Endothelial cell of umbilical vein (primary cell): Measurements from ENCODE around the gene SUMF1. TPM values are rescaled to one million over a fixed set of nuclear protein-coding genes. Genes with fewer than 3 reads are reported as not detected.
A peak's percentile ranks its signal among the peaks of the same experiment; 100 is the strongest.

ENCODE experiments used
- BruUV-seq: library from RNA; stranded (reverse); fragments of 400-500 nt; replicated peaks from 2 replicates; lab custom pipeline; 2021; lab: Mats Ljungman, UMichigan
- CTCF ChIA-PET: fragments of 300-600, 350-600 bp; sonication (Branson Sonifier 250); formaldehyde crosslinking; loops from one replicate; lab custom pipeline; 2021; ENCODE audit warnings: antibody characterized with exemption, inconsistent platforms; lab: Charles Lee
- POLR2A ChIA-PET: fragments of 300-600, 350-600 bp; sonication (Branson Sonifier 250); formaldehyde crosslinking; loops from one replicate; lab custom pipeline; 2021; ENCODE audit warnings: antibody characterized with exemption, inconsistent platforms; lab: Charles Lee
- DNase-seq: peaks from one replicate; pipeline ENCODE4 v3.0.0-alpha.2; 2011; ENCODE audit warnings: low read depth, low spot score
- FAIRE-seq: peaks from 2 replicates; lab custom pipeline; 2011; peaks lifted over from hg19 to GRCh38; lab: Jason Lieb, UNC
- H2AFZ ChIP-seq: 2 replicates; pipeline ENCODE4 v1.6.0; 2012; ENCODE audit warnings: low read depth, low read length, control low read depth, inconsistent platforms
- H3K27ac ChIP-seq: 2 replicates; pipeline ENCODE4 v1.5.1; 2011; ENCODE audit warnings: low read depth, mild to moderate bottlenecking, control low read depth, low read length, moderate library complexity; ENCODE audit not compliant: insufficient read depth
- H3K27me3 ChIP-seq, 2 experiments: 2 replicates each; pipeline versions ENCODE4 v1.6.0 to v1.6.1; 2011; ENCODE audit warnings: low read length in 2 of 2, mixed read lengths in 1 of 2; ENCODE audit not compliant: control insufficient read depth in 2 of 2, insufficient read depth in 2 of 2
- H3K36me3 ChIP-seq, 2 experiments: 2 replicates in 1 of 2; 3 replicates in 1 of 2; pipeline ENCODE4 v1.5.1; 2011; ENCODE audit warnings: low read length in 2 of 2, mild to moderate bottlenecking in 1 of 2, moderate library complexity in 1 of 2; ENCODE audit not compliant: control insufficient read depth in 2 of 2, insufficient read depth in 2 of 2; ENCODE audit errors: extremely low read depth in 1 of 2
- H3K4me1 ChIP-seq: 3 replicates; pipeline ENCODE4 v1.5.1; 2011; ENCODE audit warnings: mild to moderate bottlenecking, low read length; ENCODE audit not compliant: control insufficient read depth, insufficient read depth; ENCODE audit errors: extremely low read depth
- H3K4me2 ChIP-seq: 2 replicates; pipeline ENCODE4 v1.6.1; 2011; ENCODE audit warnings: low read length, control low read depth, mixed read lengths; ENCODE audit not compliant: insufficient read depth
- H3K4me3 ChIP-seq, 3 experiments: fragments of 200-600 bp in 1 of 3; sonication (generic), shearing (Covaris generic) in 1 of 3; replicated peaks in 1 of 3; 2 replicates each; pipeline ENCODE4 v1.5.1; 2011 to 2016; ENCODE audit warnings: control low read depth in 3 of 3, low read length in 3 of 3, mild to moderate bottlenecking in 2 of 3, inconsistent platforms in 1 of 3, low read depth in 1 of 3, moderate library complexity in 1 of 3; ENCODE audit not compliant: insufficient read depth in 1 of 3
- H3K79me2 ChIP-seq: 2 replicates; pipeline ENCODE4 v1.6.0; 2012; ENCODE audit warnings: low read length, inconsistent platforms; ENCODE audit not compliant: control insufficient read depth, insufficient read depth
- H3K9ac ChIP-seq: replicated peaks from 2 replicates; pipeline ENCODE3; 2011; ENCODE audit warnings: low read length, control low read depth; ENCODE audit not compliant: insufficient read depth; ENCODE audit errors: extremely low read depth
- H3K9me1 ChIP-seq: replicated peaks from 3 replicates; pipeline ENCODE4 v1.6.0; 2011; ENCODE audit warnings: mild to moderate bottlenecking, low read length; ENCODE audit not compliant: control insufficient read depth, insufficient read depth; ENCODE audit errors: extremely low read depth
- H3K9me3 ChIP-seq: replicated peaks from 2 replicates; pipeline ENCODE4 v1.5.1; 2012; ENCODE audit warnings: low read length, inconsistent platforms; ENCODE audit not compliant: control insufficient read depth, insufficient read depth
- H4K20me1 ChIP-seq: replicated peaks from 2 replicates; pipeline ENCODE3; 2011; ENCODE audit warnings: mild to moderate bottlenecking, low read length; ENCODE audit not compliant: control insufficient read depth, insufficient read depth; ENCODE audit errors: extremely low read depth
- EZH2 ChIP-seq: IDR thresholded peaks from 2 replicates; pipeline ENCODE4 v1.6.1; 2012; ENCODE audit warnings: borderline replicate concordance, low read depth, mild to moderate bottlenecking, moderate library complexity, low read length, inconsistent platforms; ENCODE audit not compliant: severe bottlenecking
- FOS ChIP-seq: IDR thresholded peaks from 2 replicates; pipeline ENCODE4 v1.6.1; 2011; ENCODE audit warnings: mild to moderate bottlenecking, low read length, moderate library complexity, borderline replicate concordance; ENCODE audit not compliant: insufficient read depth
- GATA2 ChIP-seq: IDR thresholded peaks from 2 replicates; pipeline ENCODE4 v1.7.0; 2011; ENCODE audit warnings: low read depth, mild to moderate bottlenecking, moderate library complexity, mixed read lengths, low read length; ENCODE audit not compliant: insufficient read length, insufficient read depth
- JUN ChIP-seq: IDR thresholded peaks from 2 replicates; pipeline ENCODE4 v1.6.1; 2011; ENCODE audit warnings: borderline replicate concordance, low read depth; ENCODE audit not compliant: insufficient read length, insufficient read depth
- MYC ChIP-seq: IDR thresholded peaks from one replicate; pipeline ENCODE4 v1.6.1; 2011; ENCODE audit warnings: mild to moderate bottlenecking, low read depth, low read length
- POLR2A ChIP-seq: IDR thresholded peaks from 2 replicates; pipeline ENCODE4 v1.6.1; 2012; ENCODE audit warnings: low read depth, mild to moderate bottlenecking, control low read depth, low read length
- POLR2AphosphoS5 ChIP-seq: IDR thresholded peaks from 2 replicates; pipeline ENCODE4 v1.6.1; 2012; ENCODE audit warnings: low read depth, mild to moderate bottlenecking, control low read depth, low read length, moderate library complexity; ENCODE audit not compliant: insufficient read depth
- dilution Hi-C: fragments of 300-500 bp; cut with MboI; formaldehyde crosslinking; loops from one replicate; pipeline ENCODE4 v1.15.0; 2019; ENCODE audit warnings: low sequenced_read_pairs; ENCODE audit not compliant: extremely low pct_ligation_motif_present
- intact Hi-C: fragments of 100-400 bp; cut with micrococcal nuclease; formaldehyde crosslinking; loops from one replicate; pipeline ENCODE4 v1.10.0; 2022
- polyA plus RNA-seq, 4 experiments: library from polyadenylated mRNA; depleted of rRNA in 3 of 4; stranded (reverse) in 3 of 4; unstranded in 1 of 4; fragments of >200 nt; gene quantifications; 2 replicates each; pipeline versions ENCODE4 v1.2.1 to v1.2.3, GENCODE V29; 2011 to 2012; ENCODE audit warnings: missing spikeins in 1 of 4
- total RNA-seq: library from RNA; stranded (reverse); gene quantifications from 2 replicates; pipeline ENCODE4 v1.2.3, GENCODE V29; 2021
- TF ChIP-seq, protein P1 (sequence below): IDR thresholded peaks from 2 replicates; pipeline ENCODE4 v1.6.1; 2011; ENCODE audit not compliant: insufficient read depth, insufficient read length
- TF ChIP-seq, protein P2 (sequence below), 2 donors: IDR thresholded peaks; 1 replicate in 1 of 2; 2 replicates in 1 of 2; pipeline ENCODE4 v1.5.1; 2011; ENCODE audit warnings: low read length in 2 of 2, mild to moderate bottlenecking in 2 of 2, moderate library complexity in 2 of 2, control low read depth in 1 of 2, inconsistent platforms in 1 of 2, low read depth in 1 of 2; ENCODE audit not compliant: insufficient read depth in 1 of 2; ENCODE audit errors: extremely low read depth in 1 of 2

Gene SUMF1
- total and polyA plus RNA-seq, 2 donors (not counting 3 experiments of a cell fraction or from before 2014, with no cell fraction given), result 31.5 to 46.8 TPM

DNA sequence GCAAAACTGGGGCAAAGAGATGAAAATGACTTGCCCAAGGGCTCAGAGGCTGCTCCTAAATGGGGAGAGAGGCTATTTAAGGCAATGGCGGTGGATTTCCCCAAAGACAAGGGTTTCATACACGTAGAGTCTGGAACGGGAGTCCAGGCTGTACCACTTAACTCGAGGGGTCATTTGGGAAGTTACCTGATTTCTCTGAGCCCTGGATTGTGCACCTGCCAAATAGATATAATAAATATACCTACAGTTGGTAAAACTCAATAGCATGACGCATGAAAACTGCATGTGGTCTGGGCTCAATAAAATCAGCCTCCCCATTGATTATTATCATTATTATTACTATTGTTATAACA is 24.8 kb upstream of the SUMF1 start:
- Histone ChIP-seq H3K79me2 (no peaks in the 10 kb centered on the region), H3K9me1 (no peaks in the 10 kb centered on the region), H3K9me3 (no peaks in the 10 kb centered on the region), H2AFZ (no peak overlapping the region), H3K4me1 (peaks cover 24% of the 10 kb centered on the region), H3K4me2 (peak overlapping the region; percentile 95), H3K27me3 (peaks cover 0 to 2% of the 10 kb centered on the region in 2 experiments), H3K27ac (no peak overlapping the region), H4K20me1 (no peaks in the 10 kb centered on the region), H3K36me3 (no peaks in the 10 kb centered on the region), H3K4me3 (peak overlapping the region in 2 of 3 experiments; percentile 75 to 88), H3K9ac (no peak overlapping the region)
- TF ChIP-seq JUN (no peak), MYC (no peak), POLR2A (no peak), POLR2AphosphoS5 (no peak)
- TF ChIP-seq, protein P1, sequence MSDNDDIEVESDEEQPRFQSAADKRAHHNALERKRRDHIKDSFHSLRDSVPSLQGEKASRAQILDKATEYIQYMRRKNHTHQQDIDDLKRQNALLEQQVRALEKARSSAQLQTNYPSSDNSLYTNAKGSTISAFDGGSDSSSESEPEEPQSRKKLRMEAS, result no peak
- POLR2A ChIA-PET, result interaction anchor here (0.6 to 2.7 kb wide), 5 partner anchors 11 to 138 kb away, joined by 3 to 10 read pairs (median 3); partner anchors contain the start of gene SUMF1
- FAIRE-seq (no peak), DNase-seq (no peak)
- dilution Hi-C loops (no loop called here), intact Hi-C loops (loop anchor here (1.0 to 10.0 kb wide), 7 partner anchors 79 to 1317 kb away; partner anchors contain the start of genes BHLHE40, CRBN, EDEM1 and SETMAR)
- no TSS peak for BruUV-seq
- CTCF ChIA-PET, result interaction anchor here (0.6 to 8.6 kb wide), 9 partner anchors 11 to 141 kb away, joined by 3 to 111 read pairs (median 5); partner anchors contain the start of gene SUMF1

DNA sequence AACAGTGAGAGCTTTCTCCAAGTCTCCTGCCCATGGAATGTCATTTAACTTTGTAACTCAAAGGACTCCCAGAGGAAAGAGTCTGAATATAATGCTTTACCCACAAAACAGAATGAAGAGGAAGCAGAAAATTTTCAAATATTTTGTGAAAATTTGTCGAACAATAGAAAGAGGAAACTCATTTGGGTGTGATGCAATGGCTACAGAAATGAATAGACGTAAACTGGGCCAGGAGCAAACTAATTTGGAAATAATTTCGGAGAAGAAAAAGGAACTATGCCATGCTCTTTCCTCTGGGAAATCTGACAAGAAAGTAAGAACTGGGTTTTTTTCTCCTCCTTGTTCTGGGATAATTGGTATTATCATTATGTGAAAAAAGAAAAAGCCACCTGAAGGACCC is 11.2 kb upstream of the SUMF1 start:
- TF ChIP-seq EZH2 (no peak), FOS (no peak), GATA2 (no peak), JUN (no peak), POLR2AphosphoS5 (no peak), POLR2A (no peak), MYC (no peak)
- TF ChIP-seq, protein P1, result no peak
- TF ChIP-seq, protein P2, sequence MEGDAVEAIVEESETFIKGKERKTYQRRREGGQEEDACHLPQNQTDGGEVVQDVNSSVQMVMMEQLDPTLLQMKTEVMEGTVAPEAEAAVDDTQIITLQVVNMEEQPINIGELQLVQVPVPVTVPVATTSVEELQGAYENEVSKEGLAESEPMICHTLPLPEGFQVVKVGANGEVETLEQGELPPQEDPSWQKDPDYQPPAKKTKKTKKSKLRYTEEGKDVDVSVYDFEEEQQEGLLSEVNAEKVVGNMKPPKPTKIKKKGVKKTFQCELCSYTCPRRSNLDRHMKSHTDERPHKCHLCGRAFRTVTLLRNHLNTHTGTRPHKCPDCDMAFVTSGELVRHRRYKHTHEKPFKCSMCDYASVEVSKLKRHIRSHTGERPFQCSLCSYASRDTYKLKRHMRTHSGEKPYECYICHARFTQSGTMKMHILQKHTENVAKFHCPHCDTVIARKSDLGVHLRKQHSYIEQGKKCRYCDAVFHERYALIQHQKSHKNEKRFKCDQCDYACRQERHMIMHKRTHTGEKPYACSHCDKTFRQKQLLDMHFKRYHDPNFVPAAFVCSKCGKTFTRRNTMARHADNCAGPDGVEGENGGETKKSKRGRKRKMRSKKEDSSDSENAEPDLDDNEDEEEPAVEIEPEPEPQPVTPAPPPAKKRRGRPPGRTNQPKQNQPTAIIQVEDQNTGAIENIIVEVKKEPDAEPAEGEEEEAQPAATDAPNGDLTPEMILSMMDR (IDR thresholded peaks at IDR 0.05; ENCODE audit: extremely low read depth in 1 of 2, insufficient read depth in 1 of 2, low read depth in 1 of 2, low read length in 2 of 2), result no peak
- H4K20me1 ChIP-seq, result no peaks in the 10 kb centered on the region
- dilution Hi-C loops, result no loop called here
- no TSS peak for BruUV-seq
- peaks cover 22% of the 10 kb centered on the region for H3K4me1 ChIP-seq
- H2AFZ ChIP-seq, result no peak overlapping the region
- H3K9me3 ChIP-seq, result no peaks in the 10 kb centered on the region
- no peaks in the 10 kb centered on the region for H3K27me3 ChIP-seq
- no peak overlapping the region for H3K27ac ChIP-seq
- no peak for FAIRE-seq
- no peaks in the 10 kb centered on the region for H3K79me2 ChIP-seq
- DNase-seq, result peak; percentile 17
- ChIA-PET POLR2A (no interaction called here), CTCF (no interaction called here)
- intact Hi-C loops, result no loop called here
- no peak overlapping the region for H3K4me3 ChIP-seq
- H3K36me3 ChIP-seq, result no peaks in the 10 kb centered on the region
- H3K4me2 ChIP-seq, result no peak overlapping the region
- H3K9me1 ChIP-seq, result no peaks in the 10 kb centered on the region
- H3K9ac ChIP-seq, result no peak overlapping the region
